ENCODE data around the gene EXOC1.

GRCh38 chr4:55931043-55931442 is 77.6 kb downstream of the EXOC1 start:
- TF ChIP-seq CTCF (IDR thresholded peaks at IDR 0.05) (no peak), EZH2 (IDR thresholded peaks at IDR 0.05) (no peak)

Data from neural progenitor cell (in vitro differentiated cells).